Neutrophil (primary cell): Measurements from ENCODE around the gene RETSAT.
A peak's percentile ranks its signal among the peaks of the same experiment; 100 is the strongest.

Experiments used
- H3K27ac ChIP-seq: fragments of 200-600 bp; sonication (generic); 2 replicates; pipeline ENCODE4 v1.5.1; 2016; ENCODE audit warnings: mild to moderate bottlenecking, moderate library complexity
- H3K27me3 ChIP-seq: fragments of 200-600 bp; sonication (generic); 2 replicates; pipeline ENCODE4 v1.6.0; 2016; ENCODE audit warnings: mild to moderate bottlenecking
- H3K36me3 ChIP-seq: fragments of 200-600 bp; sonication (generic); 2 replicates; pipeline ENCODE4 v1.5.1; 2017
- H3K4me1 ChIP-seq, 2 experiments: fragments of 200-600 bp in 1 of 2; sonication (generic) in 1 of 2; 1 replicate in 1 of 2; 2 replicates in 1 of 2; pipeline versions ENCODE4 v1.5.1 to v1.6.1; 2013 to 2016; ENCODE audit warnings: low read depth in 1 of 2, low read length in 1 of 2, mild to moderate bottlenecking in 1 of 2, moderate library complexity in 1 of 2; ENCODE audit not compliant: control insufficient read depth in 1 of 2, insufficient read depth in 1 of 2
- H3K4me3 ChIP-seq, 2 experiments: fragments of 200-600 bp in 1 of 2; sonication (generic) in 1 of 2; 1 replicate in 1 of 2; 2 replicates in 1 of 2; pipeline ENCODE4 v1.5.1; 2013 to 2016; ENCODE audit warnings: low read depth in 1 of 2, low read length in 1 of 2, mild to moderate bottlenecking in 1 of 2, moderate library complexity in 1 of 2
- H3K9me3 ChIP-seq: fragments of 200-600 bp; sonication (generic); 2 replicates; pipeline ENCODE4 v1.5.1; 2016
- TF ChIP-seq, protein P1 (sequence below): fragments of 200-600 bp; sonication (generic); IDR thresholded peaks from 2 replicates; pipeline ENCODE4 v1.5.1; 2016; ENCODE audit warnings: antibody characterized with exemption

Gene RETSAT

DNA sequence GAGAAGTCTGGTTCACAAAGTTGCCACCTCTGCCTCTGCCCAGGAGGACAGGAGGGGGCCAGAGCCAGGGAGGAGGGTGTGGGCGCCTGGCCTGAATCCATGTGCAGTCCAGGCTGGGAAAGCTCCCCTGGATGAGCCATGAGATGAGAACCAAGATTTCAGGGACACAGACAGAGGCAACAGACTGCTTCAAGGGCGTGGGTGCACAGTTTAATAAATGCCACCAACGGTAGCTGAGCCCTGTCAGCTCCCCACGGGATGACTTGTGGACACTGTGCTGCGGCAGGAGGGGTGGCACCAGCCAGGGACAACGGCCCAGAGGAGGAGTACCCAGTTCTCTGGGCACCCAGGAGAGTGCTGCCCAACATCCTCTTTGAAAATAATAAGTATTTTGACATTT lies 40.6 kb upstream of the RETSAT start:
- Histone ChIP-seq H3K4me1 (no peaks in the 10 kb centered on the region), H3K4me3 (no peak overlapping the region), H3K9me3 (no peaks in the 10 kb centered on the region), H3K27me3 (no peaks in the 10 kb centered on the region), H3K36me3 (peaks cover 98% of the 10 kb centered on the region), H3K27ac (no peak overlapping the region)
- TF ChIP-seq, protein P1, sequence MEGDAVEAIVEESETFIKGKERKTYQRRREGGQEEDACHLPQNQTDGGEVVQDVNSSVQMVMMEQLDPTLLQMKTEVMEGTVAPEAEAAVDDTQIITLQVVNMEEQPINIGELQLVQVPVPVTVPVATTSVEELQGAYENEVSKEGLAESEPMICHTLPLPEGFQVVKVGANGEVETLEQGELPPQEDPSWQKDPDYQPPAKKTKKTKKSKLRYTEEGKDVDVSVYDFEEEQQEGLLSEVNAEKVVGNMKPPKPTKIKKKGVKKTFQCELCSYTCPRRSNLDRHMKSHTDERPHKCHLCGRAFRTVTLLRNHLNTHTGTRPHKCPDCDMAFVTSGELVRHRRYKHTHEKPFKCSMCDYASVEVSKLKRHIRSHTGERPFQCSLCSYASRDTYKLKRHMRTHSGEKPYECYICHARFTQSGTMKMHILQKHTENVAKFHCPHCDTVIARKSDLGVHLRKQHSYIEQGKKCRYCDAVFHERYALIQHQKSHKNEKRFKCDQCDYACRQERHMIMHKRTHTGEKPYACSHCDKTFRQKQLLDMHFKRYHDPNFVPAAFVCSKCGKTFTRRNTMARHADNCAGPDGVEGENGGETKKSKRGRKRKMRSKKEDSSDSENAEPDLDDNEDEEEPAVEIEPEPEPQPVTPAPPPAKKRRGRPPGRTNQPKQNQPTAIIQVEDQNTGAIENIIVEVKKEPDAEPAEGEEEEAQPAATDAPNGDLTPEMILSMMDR: no peak

DNA sequence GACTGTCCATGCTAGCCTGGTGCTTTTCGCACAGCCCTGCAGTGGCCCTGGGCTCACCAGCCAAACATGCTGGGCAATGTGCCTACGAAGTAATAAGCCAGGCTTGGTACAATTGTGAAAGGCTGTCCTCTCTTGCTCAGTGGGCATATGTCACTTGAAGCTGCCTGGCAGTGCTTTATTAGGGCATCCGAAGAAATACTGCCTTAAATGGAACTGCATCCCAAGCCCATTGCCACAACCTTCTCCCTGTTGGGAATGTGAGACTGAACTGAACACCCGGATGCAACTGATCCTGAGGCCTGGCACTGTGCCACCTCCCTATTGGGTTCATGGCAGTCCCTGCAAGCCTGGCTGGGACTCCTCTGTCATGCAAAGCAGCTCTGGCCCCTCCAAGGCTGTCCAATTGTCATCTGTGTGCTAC lies 39.9 kb upstream of the RETSAT start:
- Histone ChIP-seq H3K4me3 (no peak overlapping the region), H3K27ac (peak overlapping the region; percentile 29), H3K36me3 (peaks cover 99% of the 10 kb centered on the region), H3K27me3 (no peaks in the 10 kb centered on the region), H3K9me3 (no peaks in the 10 kb centered on the region), H3K4me1 (no peaks in the 10 kb centered on the region)
- TF ChIP-seq, protein P1: no peak

DNA sequence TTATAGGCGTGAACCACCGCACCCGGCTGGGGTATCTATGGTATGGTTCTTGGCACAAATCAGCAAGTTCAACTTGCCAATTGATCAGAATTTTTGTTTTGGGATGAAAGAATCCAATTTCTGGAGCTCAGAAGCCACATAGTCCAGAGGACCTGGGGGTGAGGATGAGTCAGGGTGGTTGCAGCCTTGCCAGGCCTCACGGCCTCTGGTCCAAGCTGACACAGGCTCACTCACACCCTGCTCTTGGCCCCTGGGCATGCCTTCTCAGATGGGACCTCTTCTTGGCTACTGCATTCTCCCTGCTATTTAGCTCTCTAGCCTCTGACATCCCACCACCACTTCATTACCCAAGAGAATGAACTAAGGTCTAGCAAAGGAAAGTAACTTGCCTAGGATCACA lies 39.5 kb upstream of the RETSAT start:
- TF ChIP-seq, protein P1: no peak
- H3K27ac ChIP-seq: peak overlapping the region; percentile 29
- H3K36me3 ChIP-seq: peaks cover 99% of the 10 kb centered on the region
- H3K4me3 ChIP-seq: no peak overlapping the region
- H3K9me3 ChIP-seq: no peaks in the 10 kb centered on the region
- no peaks in the 10 kb centered on the region for H3K4me1 ChIP-seq
- H3K27me3 ChIP-seq: no peaks in the 10 kb centered on the region

DNA sequence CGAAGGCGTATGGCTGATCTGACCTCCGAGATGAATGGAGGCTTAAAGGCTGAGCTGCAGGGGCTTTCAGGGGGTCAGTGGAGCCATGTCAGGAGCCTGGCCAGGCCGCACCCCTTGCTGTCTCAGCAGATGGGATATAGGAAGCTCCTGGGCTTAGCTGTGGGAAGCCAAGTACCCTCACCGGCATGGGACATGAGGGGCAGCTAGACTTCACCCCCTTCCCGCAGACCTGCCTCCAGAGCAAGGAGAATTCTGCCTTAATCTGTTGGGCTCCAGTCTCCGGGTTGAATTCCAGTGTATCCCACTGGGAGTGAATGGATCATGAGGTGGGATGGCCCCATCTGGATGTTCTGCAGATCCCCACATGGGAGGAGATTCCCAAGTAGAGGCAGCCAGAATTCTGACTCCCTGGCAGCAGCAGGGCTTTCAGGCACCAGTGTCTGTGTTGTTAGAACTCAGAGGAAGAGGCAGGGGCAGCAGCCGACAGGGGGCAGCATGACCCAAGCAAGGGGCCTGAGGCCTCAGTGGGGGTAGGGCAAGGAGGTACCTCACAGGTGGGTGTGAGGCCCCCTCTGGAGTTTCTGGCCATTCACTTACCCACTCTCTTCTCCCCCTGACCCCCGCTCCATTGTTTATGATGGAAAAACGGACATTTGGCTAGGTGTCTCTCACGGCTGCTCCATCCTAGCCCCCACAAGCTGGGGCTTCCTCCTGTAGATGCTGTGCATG lies 36.8 kb upstream of the RETSAT start:
- Histone ChIP-seq H3K9me3 (no peaks in the 10 kb centered on the region), H3K27ac (no peak overlapping the region), H3K4me3 (no peak overlapping the region), H3K4me1 (no peaks in the 10 kb centered on the region), H3K27me3 (no peaks in the 10 kb centered on the region), H3K36me3 (peaks cover 97% of the 10 kb centered on the region)
- TF ChIP-seq, protein P1: peak; percentile 46

DNA sequence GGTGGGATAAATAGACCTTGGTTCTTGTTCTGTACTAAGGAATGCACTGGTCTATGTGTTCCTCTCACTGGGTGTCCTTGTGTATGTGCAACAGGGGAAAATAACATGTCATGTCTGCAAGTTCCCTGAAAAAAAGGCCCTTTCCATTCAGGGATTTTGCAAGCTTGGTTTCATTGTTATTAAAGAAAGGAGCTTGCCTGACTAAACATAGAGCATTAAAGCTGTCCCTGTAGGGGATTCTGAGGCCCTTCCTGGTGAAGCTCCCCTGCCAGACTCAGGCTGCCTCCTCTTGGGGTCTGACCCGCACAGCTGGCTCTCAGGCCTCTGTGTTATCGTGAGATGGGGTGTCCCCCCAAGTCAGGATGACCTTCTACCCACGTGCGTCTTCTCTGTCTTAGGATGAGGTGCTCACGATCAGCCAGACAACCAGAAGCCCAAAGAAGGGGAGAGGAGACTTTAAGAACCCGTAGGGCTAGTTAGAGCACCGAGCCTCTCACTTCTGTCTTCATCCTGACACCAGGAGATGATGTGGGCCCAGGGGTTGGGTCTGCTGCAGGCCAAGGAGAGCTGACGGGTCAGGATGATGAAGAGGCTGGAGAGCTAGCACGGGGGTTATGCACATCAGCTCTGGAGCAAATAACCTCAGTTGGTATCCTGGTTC lies 34.7 kb upstream of the RETSAT start:
- no peak overlapping the region for H3K27ac ChIP-seq
- H3K4me1 ChIP-seq: no peaks in the 10 kb centered on the region
- no peaks in the 10 kb centered on the region for H3K27me3 ChIP-seq
- TF ChIP-seq, protein P1: no peak
- H3K4me3 ChIP-seq: no peak overlapping the region
- no peaks in the 10 kb centered on the region for H3K9me3 ChIP-seq
- H3K36me3 ChIP-seq: peaks cover 97% of the 10 kb centered on the region
